HG03135 (cell line): ENCODE data around the gene HOXB1.
"Not testable (repeated sequence)": the region's sequence is repeated elsewhere in the genome, so short reads cannot be mapped to it uniquely, and the experiment has no call there.

Experiments
- ATAC-seq: cut with Tn5 transposase; IDR thresholded peaks from one replicate; pipeline ENCODE4 v1.9.1; 2021; ENCODE audit warnings: mild to moderate bottlenecking, moderate library complexity; ENCODE audit not compliant: unreplicated experiment

HOXB1 gene

GRCh38 chr17:48499735-48500434, 30.9 kb downstream of the HOXB1 start:
- no peak for ATAC-seq

DNA sequence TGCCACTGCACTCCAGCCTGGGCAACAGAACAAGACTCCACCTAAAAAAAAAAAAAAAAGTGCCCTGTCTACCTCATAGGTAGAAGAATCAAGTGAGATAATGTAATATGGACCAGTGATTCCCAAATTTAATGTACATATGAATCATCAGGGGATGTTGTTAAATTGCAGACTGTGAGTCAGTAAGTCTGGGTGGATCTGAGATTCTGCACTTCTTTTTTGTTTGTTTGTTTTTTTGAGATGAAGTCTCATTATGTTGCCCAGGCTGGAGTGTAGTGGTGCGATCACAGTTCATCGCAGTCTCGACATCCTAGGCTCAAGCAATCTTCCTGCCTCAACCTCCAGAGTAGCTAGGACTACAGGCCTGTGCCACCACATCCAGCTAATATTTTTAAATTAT, 31.6 kb downstream of the HOXB1 start:
- ATAC-seq: no peak

- no peak for ATAC-seq
Observed at GRCh38 chr17:48498164-48498850, 32.5 kb downstream of the HOXB1 start.

GRCh38 chr17:48497103-48497502, 33.7 kb downstream of the HOXB1 start:
- ATAC-seq: no peak

DNA sequence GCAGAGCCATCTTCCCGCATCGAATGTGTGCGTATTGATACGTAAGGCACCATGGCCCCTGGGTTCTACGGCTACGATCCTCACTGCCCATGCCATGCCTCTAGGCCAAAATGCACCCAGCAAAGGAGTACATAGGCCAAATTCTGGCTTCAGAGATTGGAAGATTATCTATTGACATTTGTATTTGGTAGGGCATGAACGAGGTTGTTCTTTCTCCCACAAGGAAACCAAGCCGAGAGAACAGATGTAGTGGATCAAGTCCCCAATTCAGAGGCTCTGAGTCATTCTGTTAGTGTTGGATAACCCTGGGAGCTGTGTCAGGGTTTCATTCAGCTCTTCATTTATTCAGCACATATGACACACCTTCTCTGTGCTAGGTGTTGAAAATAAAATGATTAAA, 36.5 kb downstream of the HOXB1 start:
- no peak for ATAC-seq

DNA sequence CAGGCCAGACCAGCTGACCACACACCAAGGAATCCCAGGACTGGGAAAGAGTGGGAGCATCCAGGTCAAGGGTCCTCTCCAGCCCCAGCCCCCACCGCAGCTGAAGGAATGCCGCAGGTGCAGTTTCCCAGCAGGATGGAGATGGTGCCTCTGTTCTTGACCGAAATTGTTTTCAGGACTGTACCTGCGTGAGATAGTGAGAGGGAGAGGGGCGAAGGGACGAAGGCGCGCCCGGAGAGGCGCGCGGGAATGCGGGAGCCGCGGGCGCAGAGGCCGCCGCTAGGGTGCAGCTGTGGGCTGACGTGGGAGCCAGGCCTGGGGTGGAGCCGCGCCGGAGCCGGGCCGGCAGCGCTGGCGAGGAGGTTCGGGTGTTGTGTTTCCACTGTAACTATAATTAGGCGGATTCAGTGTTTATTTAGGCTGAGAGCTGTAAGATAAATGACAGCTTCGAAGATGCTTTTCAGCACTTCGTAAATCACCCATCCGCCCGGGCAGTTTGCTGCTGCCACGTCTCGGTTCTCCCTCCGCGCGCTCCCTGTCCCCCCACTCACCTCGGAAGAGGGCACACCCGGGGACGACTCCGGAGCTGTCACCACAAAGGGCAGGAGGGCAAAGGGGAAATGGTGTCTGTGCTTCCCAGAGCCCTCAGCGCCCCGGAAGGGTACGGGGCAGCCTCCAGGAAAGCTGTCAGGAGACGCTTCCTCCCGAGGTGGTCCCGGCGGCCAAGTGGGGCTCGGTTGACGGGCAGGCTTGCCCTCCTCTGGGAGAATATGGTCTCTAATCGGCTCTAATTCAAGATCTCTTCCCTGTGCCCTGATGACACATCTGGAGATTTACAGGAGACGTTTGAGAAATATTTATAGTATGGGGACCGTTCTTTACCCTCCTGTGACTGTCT, 38.2 kb downstream of the HOXB1 start:
- ATAC-seq: no peak

GRCh38 chr17:48491527-48492273, 39.1 kb downstream of the HOXB1 start:
- no peak for ATAC-seq

DNA sequence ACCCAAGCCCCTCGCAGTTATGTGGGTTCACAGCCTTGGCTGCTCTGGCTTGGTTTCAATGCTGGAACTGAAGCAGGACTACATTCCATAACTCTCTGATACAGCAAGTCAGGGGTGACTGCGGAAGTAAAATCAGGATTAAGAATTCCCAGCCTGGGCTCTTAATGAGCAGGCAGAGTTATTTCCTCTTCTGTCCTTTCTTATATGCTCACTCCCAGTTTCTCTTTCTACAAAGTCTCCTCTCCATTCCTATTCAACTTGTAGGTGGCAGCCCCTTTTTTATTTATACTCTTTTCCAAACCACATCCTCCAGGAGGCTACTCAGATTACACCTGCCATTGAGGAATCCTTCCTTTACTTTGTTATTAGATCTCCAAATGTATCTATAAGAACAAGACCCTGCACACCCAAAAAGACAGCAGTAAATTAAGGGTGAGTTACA, 40.3 kb downstream of the HOXB1 start:
- no peak for ATAC-seq

DNA sequence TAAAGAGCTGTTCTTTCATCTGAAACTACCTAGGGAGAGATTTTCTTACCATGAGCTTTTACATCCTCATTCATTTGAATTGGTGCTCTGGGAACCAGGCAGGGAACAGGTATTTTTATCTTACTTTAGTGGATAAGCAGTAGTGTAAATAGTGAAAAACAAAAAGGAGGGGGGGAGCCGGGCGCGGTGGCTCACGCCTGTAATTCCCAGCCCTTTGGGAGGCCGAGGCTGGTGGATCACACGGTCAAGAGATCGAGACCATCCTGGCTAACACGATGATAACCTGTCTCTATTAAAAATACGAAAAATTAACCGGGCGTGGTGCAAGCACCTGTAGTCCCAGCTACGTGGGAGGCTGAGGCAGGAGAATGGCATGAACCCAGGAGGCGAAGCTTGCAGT, 41.0 kb downstream of the HOXB1 start:
- ATAC-seq: no peak

DNA sequence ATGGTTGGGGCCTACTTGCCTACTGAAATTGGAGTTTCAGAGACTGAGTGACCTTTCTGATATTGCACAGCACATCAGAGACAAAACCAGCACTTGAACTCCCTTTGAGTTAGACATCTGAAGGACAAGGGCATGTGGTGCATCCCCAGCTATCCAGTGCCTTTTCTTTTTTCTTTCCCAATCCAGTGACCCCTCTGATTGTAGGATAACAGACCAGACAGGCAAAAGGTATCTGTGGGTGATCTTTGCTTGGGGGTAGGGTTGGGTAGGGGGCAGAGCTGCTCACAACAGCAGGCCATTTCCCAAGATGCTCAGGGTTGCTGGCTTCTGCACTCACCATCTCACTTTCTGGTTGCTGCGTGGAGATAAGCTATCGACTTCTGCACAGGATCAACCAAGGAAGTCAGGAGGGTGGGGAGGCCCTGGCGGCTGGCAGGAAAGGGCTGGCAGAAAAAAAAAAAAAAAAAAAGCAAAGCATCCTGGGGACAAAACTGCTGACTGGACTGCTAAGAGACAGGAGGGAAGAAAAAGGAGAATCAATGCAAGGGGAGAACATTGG, 42.2 kb downstream of the HOXB1 start:
- ATAC-seq: no peak

GRCh38 chr17:48487221-48487620, 43.6 kb downstream of the HOXB1 start:
- ATAC-seq: no peak

- no peak for ATAC-seq
Observed at GRCh38 chr17:48486557-48486956, 44.3 kb downstream of the HOXB1 start.

GRCh38 chr17:48484850-48485249, 46.0 kb downstream of the HOXB1 start:
- no peak for ATAC-seq

- ATAC-seq: no peak
Observed at GRCh38 chr17:48484256-48484655, 46.6 kb downstream of the HOXB1 start.

DNA sequence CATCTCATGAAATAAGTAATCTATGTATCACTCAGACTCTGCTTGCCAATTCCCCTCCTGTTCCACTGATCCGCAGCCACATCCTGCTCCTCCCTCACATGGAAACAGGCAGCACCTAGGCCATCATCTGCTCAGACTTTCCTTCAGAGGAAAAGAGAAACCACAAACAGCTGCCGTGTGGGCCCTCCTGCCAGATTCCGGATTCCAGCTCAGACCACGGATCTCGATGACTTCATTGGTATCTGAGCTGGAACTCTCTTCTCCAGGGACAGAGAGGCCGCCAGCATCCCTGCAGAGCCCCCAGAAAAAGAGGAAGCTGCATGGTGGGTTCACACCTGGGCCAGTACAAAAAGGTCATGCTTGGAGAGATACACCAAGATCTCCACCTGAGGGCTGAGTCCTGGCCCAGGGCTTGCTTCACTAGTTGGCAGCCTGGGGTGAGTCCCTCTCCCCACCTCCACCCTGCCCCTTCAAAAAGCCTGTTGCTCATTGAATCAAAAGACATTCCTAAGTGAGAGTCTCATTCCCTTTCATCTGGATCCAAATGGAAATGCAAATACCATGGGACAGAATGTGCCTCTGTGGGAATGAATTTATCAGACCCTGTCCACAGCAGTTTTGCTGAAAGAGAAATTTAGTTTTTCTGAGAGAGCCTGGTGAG, 47.2 kb downstream of the HOXB1 start:
- ATAC-seq: peak; percentile 55

DNA sequence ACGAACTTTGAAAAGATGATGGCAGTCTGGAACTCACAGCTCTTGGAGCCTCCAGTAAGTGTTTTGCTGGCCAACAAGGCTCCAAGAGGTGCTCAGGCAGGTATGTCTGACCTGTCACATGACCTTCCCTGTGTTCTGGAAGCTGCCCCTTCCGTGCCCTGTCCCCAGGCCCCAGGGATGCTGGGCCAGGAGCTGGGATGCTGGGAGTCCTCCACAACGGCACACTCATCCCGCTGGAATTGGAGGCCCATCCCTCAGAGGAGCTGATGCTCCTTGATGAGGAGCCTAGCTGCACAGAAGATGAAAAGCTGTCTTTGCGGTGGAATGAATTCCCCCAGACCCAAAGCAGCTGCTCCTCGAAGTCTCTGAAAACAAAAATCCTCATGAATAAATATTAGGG, 47.8 kb downstream of the HOXB1 start:
- ATAC-seq: no peak

DNA sequence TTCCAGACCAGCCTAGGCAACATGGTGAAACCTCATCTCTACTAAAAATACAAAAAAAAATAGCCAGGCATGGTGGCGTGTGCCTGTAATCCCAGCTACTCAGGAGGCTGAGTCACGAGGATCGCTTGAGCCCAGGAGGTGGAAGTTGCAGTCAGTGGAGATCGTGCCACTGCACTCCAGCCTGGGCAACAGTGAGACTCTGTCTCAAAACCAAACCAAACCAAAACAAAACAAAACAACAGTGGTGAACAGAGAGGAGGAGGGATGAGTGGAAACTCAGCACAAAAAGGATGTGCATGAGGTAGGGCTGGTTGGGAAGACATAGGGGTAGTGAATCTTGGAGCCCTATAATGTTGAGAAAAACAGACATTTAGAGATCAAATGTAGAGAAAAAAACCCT, 48.5 kb downstream of the HOXB1 start:
- not testable (repeated sequence) for ATAC-seq

GRCh38 chr17:48479014-48479402, 51.8 kb downstream of the HOXB1 start:
- no peak for ATAC-seq
